ENCODE results near the gene LRRC32.
"Not testable (repeated sequence)": the region's sequence is repeated elsewhere in the genome, so short reads cannot be mapped to it uniquely, and the experiment has no call there.

The LRRC32 gene

DNA sequence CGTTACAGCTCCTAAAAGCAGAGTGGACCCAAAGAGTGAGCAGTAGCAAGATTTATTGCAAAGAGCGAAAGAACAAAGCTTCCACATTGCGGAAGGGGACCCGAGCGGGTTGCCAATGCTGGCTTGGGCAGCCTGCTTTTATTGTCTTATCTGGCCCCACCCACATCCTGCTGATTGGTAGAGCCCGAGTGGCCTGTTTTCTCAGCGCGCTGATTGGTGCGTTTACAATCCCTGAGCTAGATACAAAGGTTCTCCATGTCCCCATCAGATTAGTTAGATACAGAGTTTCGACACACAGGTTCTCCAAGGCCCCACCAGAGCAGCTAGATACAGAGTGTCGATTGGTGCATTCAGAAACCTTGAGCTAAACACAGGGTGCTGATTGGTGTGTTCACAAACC, 62.3 kb downstream of the LRRC32 start:
- not testable (repeated sequence) for DNase-seq

All from CD4-positive, alpha-beta T cell treated with Interleukin-12 subunit alpha and Interleukin-12 subunit beta, for 1 hour (primary cell).